Measurements from ENCODE around the gene PLCD1. TPM values are rescaled to one million over a fixed set of nuclear protein-coding genes. Genes with fewer than 3 reads are reported as not detected.

PLCD1 gene
- total and polyA plus RNA-seq, 2 of the 13 experiments (the other 11 are each of a cell fraction or from before 2014, with no cell fraction given): 10.1 to 12.4 TPM

GRCh38 chr3:37986479-37987314 is 42.7 kb downstream of the PLCD1 start (continued):
- no peak for TF ChIP-seq ZNF574 (CRISPR knock-in tag; IDR thresholded peaks at IDR 0.05)
- TF ChIP-seq STAT6 (CRISPR knock-in tag; IDR thresholded peaks at IDR 0.05; ENCODE audit: borderline replicate concordance): no peak
- TF ChIP-seq ZBTB39 (CRISPR knock-in tag; IDR thresholded peaks at IDR 0.05): no peak
- TF ChIP-seq FOXK2 (IDR thresholded peaks at IDR 0.05): no peak
- no peak for TF ChIP-seq ZNF784 (CRISPR knock-in tag; IDR thresholded peaks at IDR 0.05; ENCODE audit: borderline replicate concordance)
- no peak for TF ChIP-seq ZBTB46 (CRISPR knock-in tag; IDR thresholded peaks at IDR 0.05; ENCODE audit: borderline replicate concordance)
- TF ChIP-seq NR2F6 (IDR thresholded peaks at IDR 0.05): no peak; the same call in 1 of the 2 replicates
- TF ChIP-seq NR2F6 (CRISPR knock-in tag; IDR thresholded peaks at IDR 0.05): 0 out of 2 replicates have a peak, but pooled peaks have one; percentile 33
- peak; percentile 46 for TF ChIP-seq SALL1 (CRISPR knock-in tag; IDR thresholded peaks at IDR 0.05)
- no peak for TF ChIP-seq ZNF136 (CRISPR knock-in tag; IDR thresholded peaks at IDR 0.05; ENCODE audit: low read depth)
- peak; percentile 83 for TF ChIP-seq ZFX (CRISPR knock-in tag; IDR thresholded peaks at IDR 0.05; ENCODE audit: low read depth)
- no peak for TF ChIP-seq NFYB (CRISPR knock-in tag; IDR thresholded peaks at IDR 0.05)
- no peak for TF ChIP-seq ZNF747 (CRISPR knock-in tag; IDR thresholded peaks at IDR 0.05; ENCODE audit: borderline replicate concordance)
- TF ChIP-seq IRF9 (CRISPR knock-in tag; IDR thresholded peaks at IDR 0.05; ENCODE audit: borderline replicate concordance): no peak
- TF ChIP-seq ZNF432 (CRISPR knock-in tag; IDR thresholded peaks at IDR 0.05; ENCODE audit: borderline replicate concordance): no peak
- TF ChIP-seq ATM (IDR thresholded peaks at IDR 0.05; ENCODE audit: borderline replicate concordance): no peak
- no peak for TF ChIP-seq ZNF878 (CRISPR knock-in tag; IDR thresholded peaks at IDR 0.05)

All from HepG2 (cell line).